Measurements from ENCODE around the gene PTPRJ. TPM values are rescaled to one million over a fixed set of nuclear protein-coding genes. Genes with fewer than 3 reads are reported as not detected.
A peak's percentile ranks its signal among the peaks of the same experiment; 100 is the strongest.

The PTPRJ gene
- total and polyA plus RNA-seq, 2 of the 4 experiments (the other 2 are of a cell fraction): 5.6 to 14.9 TPM

DNA sequence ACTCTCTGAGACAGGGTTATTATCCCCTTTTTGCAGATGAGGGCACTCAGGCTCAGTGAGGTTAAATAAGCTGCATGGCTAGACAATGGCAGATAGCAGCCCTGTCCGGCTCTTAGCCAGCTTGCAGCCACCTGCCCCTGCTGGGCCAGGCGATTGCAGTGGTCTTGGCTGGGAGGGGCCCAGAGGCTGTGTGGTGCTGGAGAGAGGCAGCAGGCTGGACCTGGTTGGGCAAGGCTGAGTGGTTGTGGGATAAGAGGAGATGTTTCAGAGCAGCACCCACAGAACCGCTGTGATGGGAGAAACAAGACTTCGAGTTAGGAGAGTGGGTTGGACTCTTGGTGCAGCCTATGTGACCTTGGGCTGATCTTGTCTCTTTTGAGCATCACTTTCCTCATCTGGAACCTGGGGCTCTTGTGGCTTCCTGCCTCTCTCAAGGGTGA is 25.5 kb downstream of the PTPRJ start:
- H3K4me2 ChIP-seq (ENCODE audit: low read depth, low read length): no peak overlapping the region
- ATAC-seq (ENCODE audit: low read depth) (no peak), DNase-seq (no peak)
- peak overlapping the region; percentile 68; the same call in 1 of the 2 replicates for H3K23ac ChIP-seq (ENCODE audit: low read depth, low read length)
- no peaks in the 10 kb centered on the region for H3K27me3 ChIP-seq (ENCODE audit: control insufficient read depth, insufficient read depth, low read length)
- no TSS peak for BruUV-seq (replicated peaks)
- peak overlapping the region; percentile 26 for H2BK5ac ChIP-seq (ENCODE audit: low read depth, low read length, poor library complexity, severe bottlenecking)
- H2BK20ac ChIP-seq (ENCODE audit: low read depth, low read length): peak overlapping the region; percentile 16; the same call in 1 of the 2 replicates
- H4K91ac ChIP-seq (ENCODE audit: insufficient read depth, low read depth, low read length): peak overlapping the region; percentile 29
- peak overlapping the region; percentile 12 for H2AFZ ChIP-seq (replicated peaks; ENCODE audit: low read length, poor library complexity)
- H3K18ac ChIP-seq (ENCODE audit: low read depth, low read length): no peak overlapping the region
- peak overlapping the region; percentile 62 for H3K4ac ChIP-seq (ENCODE audit: low read depth, low read length)
- H3K79me1 ChIP-seq (ENCODE audit: low read depth in 1 of 2, low read length in 2 of 2): peaks cover 29 to 76% of the 10 kb centered on the region in 2 experiments
- CTCF ChIA-PET: no interaction called here
- H3K4me1 ChIP-seq (ENCODE audit: control insufficient read depth, insufficient read depth, low read length): peaks cover 34% of the 10 kb centered on the region
- intact Hi-C loops (cut with micrococcal nuclease) (no loop called here), dilution Hi-C loops (cut with HindIII; ENCODE audit: low sequenced_read_pairs, unreplicated experiment) (no loop called here), in situ Hi-C loops (cut with MboI; ENCODE audit: low sequenced_read_pairs) (no loop called here)
- peak overlapping the region; percentile 58 for H2AK9ac ChIP-seq (replicated peaks; ENCODE audit: low read depth, low read length, poor library complexity)
- peak overlapping the region; percentile 64; the same call in 1 of the 2 replicates for H2AK5ac ChIP-seq (ENCODE audit: low read depth, low read length)
- H3K4me3 ChIP-seq (ENCODE audit: insufficient read depth, low read depth, low read length): no peak overlapping the region
- no peak overlapping the region for H3K9ac ChIP-seq (ENCODE audit: low read depth, low read length)
- H3K14ac ChIP-seq (replicated peaks; ENCODE audit: low read depth, low read length): 0 out of 2 replicates have a peak overlapping the region, but pooled peaks have one; percentile 41
- TF ChIP-seq, protein P1, sequence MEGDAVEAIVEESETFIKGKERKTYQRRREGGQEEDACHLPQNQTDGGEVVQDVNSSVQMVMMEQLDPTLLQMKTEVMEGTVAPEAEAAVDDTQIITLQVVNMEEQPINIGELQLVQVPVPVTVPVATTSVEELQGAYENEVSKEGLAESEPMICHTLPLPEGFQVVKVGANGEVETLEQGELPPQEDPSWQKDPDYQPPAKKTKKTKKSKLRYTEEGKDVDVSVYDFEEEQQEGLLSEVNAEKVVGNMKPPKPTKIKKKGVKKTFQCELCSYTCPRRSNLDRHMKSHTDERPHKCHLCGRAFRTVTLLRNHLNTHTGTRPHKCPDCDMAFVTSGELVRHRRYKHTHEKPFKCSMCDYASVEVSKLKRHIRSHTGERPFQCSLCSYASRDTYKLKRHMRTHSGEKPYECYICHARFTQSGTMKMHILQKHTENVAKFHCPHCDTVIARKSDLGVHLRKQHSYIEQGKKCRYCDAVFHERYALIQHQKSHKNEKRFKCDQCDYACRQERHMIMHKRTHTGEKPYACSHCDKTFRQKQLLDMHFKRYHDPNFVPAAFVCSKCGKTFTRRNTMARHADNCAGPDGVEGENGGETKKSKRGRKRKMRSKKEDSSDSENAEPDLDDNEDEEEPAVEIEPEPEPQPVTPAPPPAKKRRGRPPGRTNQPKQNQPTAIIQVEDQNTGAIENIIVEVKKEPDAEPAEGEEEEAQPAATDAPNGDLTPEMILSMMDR (conservative IDR thresholded peaks at IDR 0.05; ENCODE audit: low read depth, low read length): no peak
- TF ChIP-seq CEBPB (IDR thresholded peaks at IDR 0.05; ENCODE audit: low read depth, low read length) (no peak), RCOR1 (IDR thresholded peaks at IDR 0.05; ENCODE audit: insufficient replicate concordance, low read length) (no peak), SMC3 (IDR thresholded peaks at IDR 0.05; ENCODE audit: low read depth, low read length) (no peak), RAD21 (IDR thresholded peaks at IDR 0.05; ENCODE audit: low read length) (no peak), CHD1 (IDR thresholded peaks at IDR 0.05; ENCODE audit: low read depth, low read length) (no peak), POLR2A (IDR thresholded peaks at IDR 0.05; ENCODE audit: low read depth, low read length) (no peak)
- TF ChIP-seq, protein P2, sequence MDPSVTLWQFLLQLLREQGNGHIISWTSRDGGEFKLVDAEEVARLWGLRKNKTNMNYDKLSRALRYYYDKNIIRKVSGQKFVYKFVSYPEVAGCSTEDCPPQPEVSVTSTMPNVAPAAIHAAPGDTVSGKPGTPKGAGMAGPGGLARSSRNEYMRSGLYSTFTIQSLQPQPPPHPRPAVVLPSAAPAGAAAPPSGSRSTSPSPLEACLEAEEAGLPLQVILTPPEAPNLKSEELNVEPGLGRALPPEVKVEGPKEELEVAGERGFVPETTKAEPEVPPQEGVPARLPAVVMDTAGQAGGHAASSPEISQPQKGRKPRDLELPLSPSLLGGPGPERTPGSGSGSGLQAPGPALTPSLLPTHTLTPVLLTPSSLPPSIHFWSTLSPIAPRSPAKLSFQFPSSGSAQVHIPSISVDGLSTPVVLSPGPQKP (IDR thresholded peaks at IDR 0.05; ENCODE audit: borderline replicate concordance, low read depth, low read length): no peak
- H2BK120ac ChIP-seq (ENCODE audit: low read depth, low read length): peak overlapping the region; percentile 24
- H4K20me1 ChIP-seq (ENCODE audit: insufficient read depth, low read length): peaks cover 26% of the 10 kb centered on the region
- WGBS, 2 experiments (ENCODE audit: extremely low coverage in 2 of 2, insufficient read length in 1 of 2): 40% methylated on average over 2 of the region's 4 CpGs; no CpG with 5 or more reads in 1 of the 2 experiments
- H3K36me3 ChIP-seq (ENCODE audit: control insufficient read depth, insufficient read depth, low read length): no peaks in the 10 kb centered on the region
- POLR2A ChIA-PET (ENCODE audit: unreplicated experiment): no interaction called here
- no peaks in the 10 kb centered on the region for H3K9me3 ChIP-seq (ENCODE audit: control insufficient read depth, insufficient read depth, low read length)
- H3K56ac ChIP-seq (ENCODE audit: extremely low read depth, insufficient read depth, low read length): no peak overlapping the region
- no peak overlapping the region for H4K5ac ChIP-seq (ENCODE audit: low read depth, low read length)
- no peak overlapping the region; the same call in 1 of the 2 replicates for H3K27ac ChIP-seq (ENCODE audit: insufficient read depth, low read length)
- no peak overlapping the region; the same call in 2 of the 3 replicates for H2BK15ac ChIP-seq (ENCODE audit: low read depth, low read length)
- peaks cover 32% of the 10 kb centered on the region for H3K9me1 ChIP-seq (ENCODE audit: insufficient read depth, low read length)
- peak overlapping the region in 1 of 2 experiments; percentile 33; a peak in 1 of 4 replicates for H4K8ac ChIP-seq (ENCODE audit: low read depth in 2 of 2, low read length in 2 of 2)
